Measurements from ENCODE around the gene MITD1.
"Not testable (repeated sequence)": the region's sequence is repeated elsewhere in the genome, so short reads cannot be mapped to it uniquely, and the experiment has no call there.

The MITD1 gene

DNA sequence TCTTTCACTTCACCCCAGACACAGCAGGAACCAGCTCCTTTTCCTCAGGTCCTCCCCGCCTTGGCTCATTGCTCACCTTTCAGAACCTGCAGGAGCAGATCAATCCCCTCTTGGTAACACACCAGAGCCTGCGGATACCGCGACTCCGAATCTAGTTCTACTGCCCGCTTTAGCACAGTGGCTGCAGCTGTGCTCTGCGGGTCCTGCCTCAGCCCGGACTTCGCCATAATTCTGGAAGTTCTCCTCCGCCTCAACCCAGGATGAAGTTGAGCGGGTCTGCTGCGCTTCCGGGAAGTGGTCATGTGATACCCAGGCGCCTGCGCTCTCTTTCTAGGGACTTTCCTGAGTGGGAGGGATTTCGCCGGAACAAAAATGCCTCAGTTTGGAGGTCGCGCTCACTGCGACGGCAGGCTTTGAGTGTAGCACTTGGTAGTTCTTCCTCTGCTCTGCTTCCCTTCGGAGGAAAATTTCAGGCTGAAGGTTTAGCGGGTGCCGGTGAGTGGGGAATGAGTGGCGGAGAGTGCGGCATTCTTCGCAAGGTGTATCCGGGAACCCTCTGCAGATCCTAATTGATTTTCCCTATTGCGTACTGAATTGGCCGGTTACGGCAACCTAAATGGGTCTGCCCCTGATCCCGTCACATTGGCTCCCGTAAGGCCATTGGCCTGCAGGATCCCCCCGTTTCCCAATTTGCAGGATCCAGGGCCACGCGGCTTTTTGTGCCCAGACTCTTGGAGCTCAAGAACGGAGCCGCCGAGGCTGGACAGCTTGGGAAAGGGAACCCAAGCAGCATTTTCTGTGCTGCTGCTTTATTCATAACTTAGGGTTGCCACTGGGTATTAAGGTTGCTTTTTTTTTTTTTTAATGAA, at the start of gene MITD1, which contains the start of gene MRPL30:
TSS of gene MITD1 (minus strand) at position 304 of the 869 bp plus-strand sequence. CDS start at position 227, 77 bp downstream.
TSS of gene MRPL30 (plus strand) at position 430 of the 869 bp plus-strand sequence. CDS start 5,020 bp downstream, outside the sequence.
- DNase-seq: peak; percentile 92 to 97 (median 96)

DNA sequence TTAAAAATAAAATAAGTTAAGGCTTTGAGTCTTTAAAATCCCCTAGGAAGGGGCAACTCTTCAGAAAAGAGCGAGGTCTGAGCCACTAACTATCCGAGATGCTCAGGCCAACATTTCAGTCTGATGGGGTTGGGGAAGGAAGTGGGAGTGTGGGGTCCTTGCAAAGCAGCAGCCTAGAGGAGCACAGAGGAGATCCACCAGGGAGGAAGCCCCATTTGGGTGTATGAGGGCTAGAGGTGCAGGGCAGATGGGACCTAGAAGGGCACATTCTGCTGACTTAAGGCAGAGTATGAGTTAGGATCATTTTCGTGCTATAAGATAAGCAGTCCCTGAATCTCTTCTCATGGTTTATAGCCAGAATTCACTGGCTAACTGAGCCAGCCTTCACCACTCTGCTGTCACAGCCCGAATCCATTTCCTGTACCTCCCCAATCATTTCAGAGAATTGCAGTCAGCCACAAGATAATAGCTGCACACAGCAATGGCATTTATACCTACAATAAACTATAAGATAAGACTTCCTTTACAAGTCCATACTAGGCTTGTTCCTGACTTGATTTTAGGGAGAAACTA, 37.2 kb upstream of the MITD1 start:
- no peak for DNase-seq

DNA sequence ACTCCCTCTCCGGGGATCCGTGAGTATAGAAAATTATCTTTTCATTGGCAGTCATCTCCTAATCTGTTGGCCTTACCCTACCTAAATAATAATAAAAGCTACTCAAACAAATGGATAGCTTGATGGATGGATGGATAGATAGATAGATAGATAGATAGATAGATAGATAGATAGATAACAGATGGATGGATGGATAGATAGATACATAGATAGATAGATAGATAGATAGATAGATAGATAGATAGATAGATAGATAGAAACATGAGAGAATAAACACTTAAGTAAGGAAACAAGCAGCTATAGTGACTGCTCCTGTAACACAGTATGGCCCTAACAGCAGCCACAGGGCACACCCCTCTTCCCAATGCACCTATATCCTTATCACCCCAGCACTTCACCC, 35.2 kb upstream of the MITD1 start:
- DNase-seq: no peak

DNA sequence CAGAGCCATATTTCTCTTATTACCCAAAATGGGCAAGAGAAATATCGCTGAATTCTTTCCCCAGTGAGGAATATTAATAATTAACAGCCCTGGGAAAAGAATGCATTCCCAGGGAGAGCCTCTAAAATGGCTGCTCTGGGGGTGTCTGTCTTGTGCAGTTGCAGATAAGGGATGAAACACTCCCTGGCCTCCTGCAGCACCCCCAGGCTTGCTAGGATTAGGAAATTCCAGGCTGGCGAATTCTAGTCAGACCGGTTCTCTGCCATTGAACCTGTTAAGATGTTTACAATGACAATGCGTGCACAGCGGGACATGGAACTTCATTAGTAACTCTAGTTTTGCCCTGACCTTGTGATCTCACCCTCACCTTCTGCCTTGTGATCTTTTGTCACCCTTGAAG, 24.6 kb upstream of the MITD1 start:
- no peak for DNase-seq

DNA sequence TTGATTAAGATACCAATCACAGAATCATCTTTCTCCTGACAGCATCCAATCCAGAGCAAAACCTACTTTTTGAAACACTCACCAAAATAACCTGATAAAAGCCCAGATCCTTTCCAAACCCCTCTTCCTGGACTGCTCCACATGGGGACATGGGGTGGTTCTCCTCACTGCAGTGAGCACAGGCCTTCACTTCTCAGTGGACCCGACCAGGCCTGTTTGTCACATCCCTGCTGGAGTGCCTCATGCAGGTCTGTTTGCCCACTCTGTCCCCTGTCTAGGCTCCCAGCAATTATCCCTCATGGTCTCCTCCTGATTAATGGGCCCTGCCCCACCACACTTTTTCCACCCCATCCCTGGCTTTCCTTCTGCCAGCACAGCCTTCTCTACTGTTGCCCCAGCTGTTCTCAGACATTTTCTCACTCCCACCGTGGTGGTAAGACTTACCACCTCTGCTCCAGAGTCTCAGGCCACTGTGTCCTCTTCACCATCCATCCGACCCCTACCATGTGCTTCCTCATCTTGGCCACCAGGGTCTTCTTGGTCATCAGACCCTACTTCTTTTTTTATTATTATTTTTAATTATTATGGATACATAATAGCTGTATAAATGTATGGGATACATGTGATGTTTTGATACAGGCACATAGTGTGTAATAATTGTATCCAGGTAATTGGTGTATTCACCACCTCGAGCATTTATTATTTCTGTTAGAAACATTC, 21.3 kb upstream of the MITD1 start:
- DNase-seq: no peak

DNA sequence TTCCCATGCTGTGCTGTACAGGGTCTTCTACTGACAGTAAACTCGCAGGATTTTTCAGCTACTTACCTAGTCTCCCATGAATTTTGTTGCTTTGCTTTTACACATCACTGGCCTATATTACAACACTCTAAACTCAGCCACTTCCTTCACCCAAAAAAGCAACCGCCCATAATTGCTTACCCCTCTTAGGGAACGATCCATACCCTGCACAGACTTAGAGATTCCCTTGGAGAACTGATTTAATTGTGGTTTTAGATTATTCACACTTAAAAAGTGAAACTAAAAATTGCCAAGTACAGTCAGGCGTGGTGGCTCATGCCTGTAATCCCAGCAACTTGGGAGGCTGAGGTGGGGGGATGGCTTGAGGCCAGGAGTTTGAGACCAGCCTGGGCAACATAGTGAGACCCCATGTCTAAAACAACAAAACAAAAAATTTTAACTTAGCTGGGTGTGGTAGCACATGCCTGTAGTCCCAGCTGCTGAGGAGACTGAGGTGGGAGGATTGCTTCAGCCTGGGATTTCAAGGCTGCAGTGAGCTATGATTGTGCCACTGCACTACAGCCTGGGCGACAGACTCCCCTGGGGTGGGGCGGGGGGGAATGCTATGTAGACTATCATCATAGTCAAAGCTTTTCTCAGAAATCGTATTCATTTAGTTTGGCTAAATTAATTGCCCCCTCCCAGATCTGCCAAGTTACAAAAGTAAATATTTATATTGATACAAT, 19.4 kb upstream of the MITD1 start:
- no peak for DNase-seq

DNA sequence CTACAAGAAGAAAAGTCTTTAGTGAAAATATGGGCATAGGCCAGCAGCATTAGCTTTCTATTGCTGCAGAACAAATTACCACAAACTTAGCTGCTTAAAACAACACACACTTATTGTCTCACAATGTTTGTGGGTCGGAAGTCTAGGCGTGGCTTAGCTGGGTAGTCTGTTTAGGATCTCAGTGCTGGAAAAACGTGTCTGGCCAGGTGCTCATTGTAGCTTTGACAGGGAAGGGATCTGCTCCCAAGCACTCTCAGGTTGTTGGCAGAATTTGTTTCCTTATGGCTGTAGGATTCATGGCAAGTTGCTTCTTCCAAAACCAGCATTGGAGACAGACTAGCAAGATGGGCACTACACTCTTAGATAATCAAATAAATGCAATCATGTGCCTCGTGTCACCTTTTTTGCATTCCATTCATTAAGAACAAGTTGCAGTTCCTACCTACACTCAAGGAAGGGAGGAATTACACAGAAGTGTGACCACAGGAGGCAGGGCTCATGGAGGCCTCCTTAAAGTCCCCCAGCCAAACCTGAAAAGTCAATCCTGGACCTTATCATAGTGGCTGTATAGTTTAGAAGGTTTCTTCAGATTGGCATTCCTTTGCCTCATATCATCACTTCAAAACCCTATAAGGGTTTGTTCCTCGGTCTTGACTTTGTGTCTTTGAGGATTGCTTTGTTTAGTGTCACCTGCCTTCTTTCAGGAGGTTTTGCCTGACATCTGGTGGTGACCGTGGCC, 17.4 kb upstream of the MITD1 start:
- DNase-seq: no peak

DNA sequence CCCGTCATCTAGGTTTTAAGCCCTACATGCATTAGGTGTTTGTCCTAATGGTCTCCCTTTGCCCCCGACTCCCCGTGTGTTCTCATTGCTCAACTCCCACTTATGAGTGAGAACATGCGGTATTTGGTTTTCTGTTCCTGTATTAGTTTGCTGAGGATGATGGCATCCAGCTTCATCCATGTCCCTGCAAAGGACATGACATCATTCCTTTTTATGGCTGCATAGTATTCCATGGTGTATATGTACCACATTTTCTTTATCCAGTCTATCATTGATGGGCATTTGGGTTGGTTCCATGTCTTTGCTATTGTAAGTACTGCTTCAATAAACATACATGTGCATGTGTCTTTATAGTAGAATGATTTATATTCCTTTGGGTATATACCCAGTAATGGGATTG, 11.5 kb upstream of the MITD1 start:
- not testable (repeated sequence) for DNase-seq

DNA sequence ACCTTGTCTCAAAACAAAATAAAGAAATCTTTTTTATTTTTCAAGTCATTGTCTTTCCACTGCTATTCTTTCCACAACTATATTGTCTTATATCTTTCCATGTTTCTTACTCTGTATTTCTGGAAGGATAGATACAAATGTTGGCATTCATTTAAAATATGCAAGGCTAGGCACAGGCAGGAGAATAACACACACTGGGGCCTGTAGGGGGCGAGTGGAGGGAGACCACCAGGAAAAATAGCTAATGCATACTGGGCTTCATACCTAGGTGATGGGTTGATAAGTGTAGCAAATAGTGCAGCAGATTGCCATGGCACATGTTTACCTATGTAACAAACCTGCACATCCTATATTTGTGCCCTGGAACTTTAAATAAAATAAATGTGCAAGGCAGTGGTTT, 9.7 kb upstream of the MITD1 start:
- DNase-seq: no peak

DNA sequence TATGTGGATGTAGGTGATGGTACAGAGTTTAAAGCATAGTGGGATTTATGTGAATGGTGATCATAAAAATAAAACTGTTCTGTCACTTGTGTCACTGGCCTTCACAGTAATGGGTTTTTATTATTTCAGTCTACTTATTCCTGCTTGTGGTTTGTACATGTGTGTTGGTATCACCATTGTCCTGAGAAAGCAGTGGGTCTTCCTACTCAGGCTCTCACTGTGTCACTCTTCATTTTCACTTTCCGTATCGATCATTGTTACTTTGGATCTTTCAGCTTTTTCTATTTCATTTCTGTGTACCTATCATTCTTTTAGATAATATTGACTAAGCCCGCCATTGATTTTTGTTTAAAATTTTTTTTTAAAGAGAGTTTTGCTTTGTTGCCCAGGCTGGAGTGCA, 7.5 kb upstream of the MITD1 start:
- no peak for DNase-seq

DNA sequence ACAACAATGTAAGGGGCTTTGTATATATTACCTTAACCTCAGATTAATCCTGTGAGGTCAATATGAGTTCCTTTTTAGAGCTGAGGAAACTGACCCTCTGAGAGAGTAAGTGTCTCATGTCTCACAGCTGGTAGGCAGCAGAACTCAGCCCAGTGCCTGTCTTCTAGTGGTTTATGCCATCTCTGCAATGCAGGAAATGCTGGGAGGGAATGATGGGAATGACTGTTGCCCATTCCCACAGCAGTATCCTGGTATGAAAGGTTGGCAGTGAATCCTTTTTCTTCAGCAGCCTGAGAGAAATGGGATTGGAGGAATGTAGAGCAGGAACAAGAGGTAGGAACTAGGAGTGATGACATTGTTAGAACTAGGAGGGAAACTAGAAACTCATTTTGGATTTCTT, 6.2 kb upstream of the MITD1 start:
- DNase-seq: no peak

DNA sequence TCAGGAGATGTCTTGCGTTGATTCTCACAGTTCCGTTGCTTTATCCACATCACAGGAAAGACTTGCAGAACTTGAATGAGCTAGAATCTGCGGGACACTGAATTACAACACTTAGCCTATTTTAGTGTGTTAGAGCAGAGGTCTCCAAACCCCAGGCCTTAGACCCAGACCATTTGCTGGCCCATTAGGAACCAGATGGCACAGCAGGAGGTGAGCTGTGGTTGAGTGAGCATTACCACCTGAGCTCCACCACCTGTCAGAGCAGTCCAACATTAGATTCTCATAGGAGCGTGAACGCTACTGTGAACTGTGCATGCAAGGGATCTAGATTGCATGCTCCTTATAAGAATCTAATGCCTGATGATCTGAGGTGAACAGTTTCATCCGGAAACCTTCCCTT, 4.0 kb upstream of the MITD1 start:
- peak in 1 of 3 experiments; percentile 2 for DNase-seq

DNA sequence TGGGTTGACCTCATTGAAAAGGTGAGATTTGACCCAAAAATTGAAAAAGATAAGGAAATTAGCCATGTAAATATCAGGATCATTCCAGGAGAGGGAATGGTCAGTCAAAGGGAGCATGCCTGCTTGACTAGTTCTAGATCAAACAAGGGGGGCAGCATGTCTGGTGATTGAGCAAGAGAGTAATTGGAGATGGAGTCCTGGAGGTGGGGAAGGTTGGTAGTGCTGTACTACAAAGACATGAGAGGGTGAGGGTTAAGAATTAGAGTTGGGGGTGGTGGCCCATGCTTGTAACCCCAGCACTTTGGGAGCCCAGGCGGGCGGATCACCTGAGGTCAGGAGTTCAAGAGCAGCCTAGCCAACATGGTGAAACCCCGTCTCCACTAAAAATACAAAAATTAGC, 2.2 kb upstream of the MITD1 start:
- DNase-seq: no peak

DNA sequence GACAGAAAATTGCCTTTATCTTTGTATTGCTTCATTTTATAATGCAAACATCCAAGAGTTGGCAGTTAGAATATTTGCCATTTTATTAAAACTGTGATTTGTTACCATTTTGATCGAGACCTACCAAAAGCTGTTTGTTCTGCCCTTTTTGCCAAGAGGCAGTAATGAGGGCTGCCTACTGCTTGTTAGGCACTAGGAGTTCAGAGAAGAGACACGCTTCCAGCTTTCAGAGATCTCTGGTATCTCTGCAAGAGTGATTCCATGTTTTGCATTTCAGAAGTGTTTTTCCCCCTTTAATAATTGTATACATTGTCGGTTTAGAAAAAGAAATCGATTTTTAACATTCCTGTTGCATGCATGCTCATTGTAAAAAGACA, 754 bp upstream of the MITD1 start:
- DNase-seq: peak in 1 of 3 experiments; percentile 49

DNA sequence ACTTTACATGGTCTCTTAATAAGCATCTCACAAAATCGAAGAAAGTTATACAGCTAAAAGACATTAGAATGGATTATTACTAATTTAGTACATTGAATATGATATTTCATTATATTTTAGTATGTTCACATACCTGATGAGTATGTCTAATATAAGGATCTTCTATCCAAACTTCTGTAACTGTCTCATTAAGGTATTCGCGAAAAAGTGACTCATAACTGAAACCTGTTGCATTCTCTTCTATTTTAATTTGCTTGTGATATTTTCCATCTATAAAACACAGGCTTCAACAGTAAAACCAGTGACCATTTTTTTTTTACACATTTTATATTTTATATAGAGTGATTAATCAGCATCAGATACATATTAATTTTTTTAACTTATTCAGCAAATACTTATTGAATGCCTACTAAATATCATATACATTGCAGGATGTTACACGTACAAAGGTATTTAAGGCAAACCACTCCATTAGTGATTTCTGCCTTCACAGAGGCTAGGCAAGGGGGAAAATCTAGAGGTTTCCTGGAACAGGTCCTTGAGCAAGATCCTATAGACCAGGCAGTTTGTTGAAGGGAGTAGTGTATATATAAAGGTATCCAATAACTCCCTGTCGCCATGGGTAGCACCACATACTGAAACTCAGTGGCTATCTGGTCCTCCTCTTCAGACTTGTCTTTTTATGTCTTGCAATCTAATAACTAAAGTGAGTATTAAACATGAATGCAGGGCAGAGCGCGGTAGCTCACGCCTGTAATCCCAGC, 9.3 kb downstream of the MITD1 start:
- no peak for DNase-seq

DNA sequence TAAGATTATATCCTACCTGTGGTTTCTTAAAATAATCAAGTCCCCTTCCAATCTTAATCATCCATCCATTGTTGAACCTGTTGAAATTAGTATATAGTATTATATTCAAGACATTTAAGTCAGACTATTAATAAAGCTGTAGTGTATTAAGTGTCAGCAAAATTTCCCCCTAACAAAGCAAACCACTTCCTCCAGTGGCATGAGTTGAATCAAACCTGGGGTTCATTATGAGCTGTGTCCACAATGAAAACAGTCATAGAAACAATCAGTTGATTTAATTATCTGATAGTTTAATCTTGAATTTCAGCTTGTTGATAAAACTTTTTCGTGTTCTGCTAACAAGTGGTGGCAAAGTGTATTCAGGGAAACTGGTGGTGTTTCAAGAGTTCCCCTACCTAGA, 11.3 kb downstream of the MITD1 start:
- DNase-seq: no peak

DNA sequence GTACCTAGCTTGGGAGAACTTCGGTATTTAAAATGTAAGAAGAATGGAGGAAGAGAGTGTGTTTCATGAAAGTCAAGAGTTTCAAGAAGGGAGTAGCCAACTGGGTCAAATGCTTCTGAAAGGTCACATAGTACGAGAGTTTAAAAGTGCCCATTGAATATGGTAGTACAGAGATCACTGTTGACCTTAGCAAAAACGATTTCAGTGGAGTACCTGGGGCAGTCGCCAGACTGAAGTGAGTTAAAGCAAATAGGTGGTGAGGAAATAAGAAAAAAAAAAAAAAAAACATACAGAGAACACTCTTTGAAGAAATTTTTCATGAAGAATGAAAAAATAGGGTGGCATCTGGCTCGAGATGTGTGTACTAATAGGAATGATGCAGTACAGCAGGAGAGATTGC, 14.6 kb downstream of the MITD1 start:
- DNase-seq: no peak

DNA sequence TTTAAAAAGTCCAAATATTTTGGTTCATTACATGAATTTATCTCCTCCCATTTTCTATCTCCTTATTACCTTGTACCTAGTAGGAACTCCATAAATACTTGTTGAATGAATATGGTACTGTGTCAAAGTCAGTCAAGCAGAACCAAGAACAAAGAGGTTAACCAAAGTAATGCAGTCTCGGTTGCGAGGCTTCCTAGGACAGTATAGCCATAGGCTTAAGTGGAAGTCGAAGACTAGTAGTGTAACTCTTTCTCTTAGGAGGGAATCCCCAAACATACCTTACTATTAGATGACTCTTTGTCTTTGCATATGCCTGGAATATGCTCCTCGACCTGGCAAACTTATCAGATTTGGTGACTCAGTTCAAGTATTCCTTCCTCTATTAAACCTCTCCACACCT, 21.3 kb downstream of the MITD1 start:
- no peak for DNase-seq

DNA sequence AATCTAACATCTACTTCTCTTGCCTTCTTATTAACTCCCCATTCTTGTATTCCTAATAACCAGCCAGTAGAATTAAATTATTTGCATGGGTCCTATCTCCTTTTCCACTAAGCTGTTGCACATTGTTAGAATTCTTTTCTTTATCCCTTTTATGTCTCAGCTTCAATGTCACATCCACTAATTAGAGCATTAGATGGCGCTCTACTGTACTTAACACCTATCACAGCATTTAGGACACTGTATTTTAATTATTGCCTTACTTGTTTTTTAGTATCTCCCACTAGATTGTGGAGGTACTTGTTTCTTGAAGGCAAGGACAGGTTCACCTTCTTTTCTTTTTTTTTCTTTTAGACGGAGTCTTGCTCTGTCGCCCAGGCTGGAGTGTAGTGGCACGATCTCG, 22.3 kb downstream of the MITD1 start:
- DNase-seq: no peak

DNA sequence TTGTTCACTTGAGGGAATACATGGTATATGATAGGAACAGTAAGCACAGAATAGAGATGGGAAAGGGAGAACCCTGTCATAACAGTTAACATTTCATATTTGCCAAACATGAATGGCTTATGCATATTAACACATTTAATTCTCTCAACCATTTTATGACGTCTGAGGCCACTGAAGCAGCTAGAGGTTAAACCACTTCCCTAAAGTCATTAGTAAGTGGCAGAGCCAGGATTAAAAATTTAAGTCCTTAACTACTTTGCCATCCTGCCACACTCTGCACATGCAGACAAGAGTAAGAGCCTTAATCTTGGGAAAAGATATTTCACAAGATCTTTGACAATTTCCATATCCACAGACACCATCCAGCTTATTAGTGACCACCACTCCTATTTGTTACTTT, 24.0 kb downstream of the MITD1 start:
- DNase-seq: no peak
